ENCODE measurements around the gene GPR52.

The GPR52 gene

DNA sequence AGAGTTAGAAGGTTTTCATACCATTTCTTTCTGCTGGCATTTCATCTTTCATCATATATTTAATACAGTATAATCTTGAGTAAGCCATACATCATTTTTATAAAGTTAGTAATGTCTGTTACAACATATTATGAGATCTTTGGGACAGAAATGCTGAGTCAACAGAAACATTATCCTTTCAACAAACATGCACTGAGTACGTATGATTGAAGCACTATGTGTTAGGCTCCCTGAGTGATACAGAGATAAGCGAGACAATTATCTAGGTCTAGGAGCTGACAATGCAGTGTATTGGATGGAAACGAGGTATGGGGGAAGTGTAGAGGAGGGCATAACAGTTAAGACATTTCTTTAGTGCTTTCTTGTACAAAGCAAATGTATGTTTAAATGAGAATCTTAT is 19.7 kb upstream of the GPR52 start:
- H3K4me3 Mint-ChIP-seq = no peak overlapping the region
- H3K4me1 Mint-ChIP-seq = no peaks in the 10 kb centered on the region
- peaks cover 3% of the 10 kb centered on the region for H3K36me3 Mint-ChIP-seq
- H3K27me3 Mint-ChIP-seq = no peaks in the 10 kb centered on the region
- DNase-seq (ENCODE audit: low spot score in 2 of 2) (no peak), ATAC-seq (ENCODE audit: low read depth) (no peak)
- no peaks in the 10 kb centered on the region for H3K9me3 Mint-ChIP-seq
- no peak overlapping the region for H3K27ac Mint-ChIP-seq

DNA sequence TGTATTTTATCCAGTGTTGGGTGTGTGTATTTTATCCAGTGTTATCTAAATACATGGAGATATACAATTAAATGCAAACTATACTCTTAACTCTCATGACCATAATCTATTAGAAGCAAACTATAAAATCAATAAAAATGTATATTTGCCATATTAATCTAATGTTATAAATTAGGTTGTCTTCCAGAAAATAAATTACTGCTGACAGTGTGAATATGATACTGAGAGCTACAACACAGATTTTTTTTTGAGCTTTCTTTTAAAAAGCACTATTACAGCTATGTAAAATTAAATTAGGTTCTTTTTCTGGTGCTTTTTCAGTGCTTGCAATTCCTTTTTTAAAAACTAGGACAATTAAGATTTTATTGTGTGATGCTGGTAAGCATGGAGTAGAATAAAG is 19.0 kb upstream of the GPR52 start:
- no peaks in the 10 kb centered on the region for H3K27me3 Mint-ChIP-seq
- H3K4me3 Mint-ChIP-seq = no peak overlapping the region
- H3K27ac Mint-ChIP-seq = no peak overlapping the region
- H3K9me3 Mint-ChIP-seq = no peaks in the 10 kb centered on the region
- H3K4me1 Mint-ChIP-seq = no peaks in the 10 kb centered on the region
- DNase-seq (ENCODE audit: low spot score in 2 of 2) (no peak), ATAC-seq (ENCODE audit: low read depth) (no peak)
- H3K36me3 Mint-ChIP-seq = peaks cover 3% of the 10 kb centered on the region

GRCh38 chr1:174433451-174433850 is 14.3 kb upstream of the GPR52 start:
- ATAC-seq (ENCODE audit: low read depth) (no peak), DNase-seq (ENCODE audit: low spot score in 2 of 2) (no peak)
- Mint-ChIP-seq H3K4me3 (no peak overlapping the region), H3K9me3 (peaks cover 2% of the 10 kb centered on the region), H3K27ac (no peak overlapping the region), H3K4me1 (no peaks in the 10 kb centered on the region), H3K27me3 (no peaks in the 10 kb centered on the region), H3K36me3 (peaks cover 14% of the 10 kb centered on the region)

DNA sequence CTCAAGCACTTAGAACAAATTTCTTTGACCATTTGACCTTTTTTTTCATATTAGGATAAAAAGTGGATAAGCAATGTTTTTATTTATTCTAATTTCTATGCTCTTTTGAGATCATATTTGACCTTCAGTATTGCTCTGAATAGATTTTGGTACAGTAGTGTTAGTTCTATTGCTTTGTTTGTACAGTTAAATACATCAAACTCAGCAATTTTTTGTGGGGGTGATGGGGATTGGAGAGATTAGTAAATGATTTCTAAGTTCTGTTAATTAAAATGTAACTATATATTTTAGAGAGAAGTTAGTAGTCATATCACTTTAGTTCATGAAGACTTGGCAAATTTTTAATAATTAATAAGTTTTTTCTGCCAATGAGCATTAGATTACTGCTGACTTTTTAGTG is 2.4 kb upstream of the GPR52 start:
- peaks cover 7% of the 10 kb centered on the region for H3K4me1 Mint-ChIP-seq
- H3K9me3 Mint-ChIP-seq = no peaks in the 10 kb centered on the region
- H3K4me3 Mint-ChIP-seq = no peak overlapping the region
- H3K36me3 Mint-ChIP-seq = peaks cover 11% of the 10 kb centered on the region
- no peaks in the 10 kb centered on the region for H3K27me3 Mint-ChIP-seq
- H3K27ac Mint-ChIP-seq = no peak overlapping the region
- ATAC-seq (ENCODE audit: low read depth) = no peak
- no peak for DNase-seq (ENCODE audit: low spot score in 2 of 2)

DNA sequence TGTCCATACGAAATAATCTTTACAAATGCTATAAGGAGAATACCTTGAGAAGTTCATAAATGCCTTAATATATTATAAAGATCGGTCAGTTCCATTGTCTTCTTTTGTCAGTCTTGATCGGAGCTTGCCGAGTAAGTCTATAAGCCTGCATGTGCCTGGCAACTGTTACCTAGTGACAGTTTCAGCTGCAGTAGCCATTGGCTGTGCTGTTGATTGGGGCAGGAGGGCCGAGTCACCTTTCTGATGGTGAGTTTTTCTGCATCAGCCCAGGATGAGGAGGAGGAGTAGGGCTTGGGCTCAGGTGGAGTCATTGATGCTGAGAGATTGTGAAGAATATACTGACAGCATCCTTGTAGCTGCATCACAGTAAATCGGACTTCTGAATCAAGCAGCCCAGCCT is 1.9 kb upstream of the GPR52 start:
- Mint-ChIP-seq H3K4me1 (peaks cover 7% of the 10 kb centered on the region), H3K9me3 (no peaks in the 10 kb centered on the region), H3K27ac (peak overlapping the region; percentile 19), H3K4me3 (no peak overlapping the region), H3K36me3 (peaks cover 11% of the 10 kb centered on the region), H3K27me3 (no peaks in the 10 kb centered on the region)
- ATAC-seq (ENCODE audit: low read depth) = no peak
- no peak for DNase-seq (ENCODE audit: low spot score in 2 of 2)

- H3K4me3 Mint-ChIP-seq = no peak overlapping the region
- H3K9me3 Mint-ChIP-seq = no peaks in the 10 kb centered on the region
- H3K27me3 Mint-ChIP-seq = no peaks in the 10 kb centered on the region
Measured at GRCh38 chr1:174448531-174448883, 743 bp downstream of the GPR52 start.

DNA sequence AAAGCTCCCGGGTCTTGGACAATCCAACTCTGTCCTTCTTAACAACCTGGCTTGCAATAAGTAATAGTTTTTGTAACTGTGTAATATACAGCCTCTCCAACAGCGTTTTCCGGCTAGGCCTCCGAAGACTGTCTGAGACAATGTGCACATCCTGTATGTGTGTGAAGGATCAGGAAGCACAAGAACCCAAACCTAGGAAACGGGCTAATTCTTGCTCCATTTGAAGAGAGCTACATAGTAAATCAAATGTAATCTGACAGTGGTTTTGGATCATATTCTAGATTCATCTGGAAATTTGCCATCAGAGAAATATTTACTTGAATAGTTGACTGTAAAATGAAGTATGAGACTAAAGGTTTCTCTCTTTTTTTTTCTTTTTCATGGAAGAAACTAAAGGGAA is 1.2 kb downstream of the GPR52 start:
- no peaks in the 10 kb centered on the region for H3K9me3 Mint-ChIP-seq
- H3K4me3 Mint-ChIP-seq = no peak overlapping the region
- ATAC-seq (ENCODE audit: low read depth) = no peak

More at GRCh38 chr1:174448531-174448883, 743 bp downstream of the GPR52 start:
- peaks cover 11% of the 10 kb centered on the region for H3K36me3 Mint-ChIP-seq
- H3K27ac Mint-ChIP-seq = no peak overlapping the region
- ATAC-seq (ENCODE audit: low read depth) (no peak), DNase-seq (ENCODE audit: low spot score in 2 of 2) (no peak)
- H3K4me1 Mint-ChIP-seq = peaks cover 7% of the 10 kb centered on the region

GRCh38 chr1:174451408-174451807 is 3.6 kb downstream of the GPR52 start:
- Mint-ChIP-seq H3K27ac (no peak overlapping the region), H3K4me1 (no peaks in the 10 kb centered on the region), H3K27me3 (no peaks in the 10 kb centered on the region), H3K4me3 (no peak overlapping the region), H3K9me3 (no peaks in the 10 kb centered on the region), H3K36me3 (peaks cover 7% of the 10 kb centered on the region)
- no peak for DNase-seq (ENCODE audit: low spot score in 2 of 2)
- ATAC-seq (ENCODE audit: low read depth) = no peak

More for the DNA sequence above, 1.2 kb downstream of the GPR52 start:
- no peak for DNase-seq (ENCODE audit: low spot score in 2 of 2)
- H3K27me3 Mint-ChIP-seq = no peaks in the 10 kb centered on the region
- peaks cover 2% of the 10 kb centered on the region for H3K4me1 Mint-ChIP-seq
- peaks cover 9% of the 10 kb centered on the region for H3K36me3 Mint-ChIP-seq
- no peak overlapping the region for H3K27ac Mint-ChIP-seq

GRCh38 chr1:174465855-174466254 is 18.1 kb downstream of the GPR52 start:
- ATAC-seq (ENCODE audit: low read depth) = no peak
- Mint-ChIP-seq H3K27me3 (no peaks in the 10 kb centered on the region), H3K4me3 (no peak overlapping the region), H3K4me1 (no peaks in the 10 kb centered on the region), H3K36me3 (peaks cover 16% of the 10 kb centered on the region), H3K27ac (no peak overlapping the region), H3K9me3 (peaks cover 2% of the 10 kb centered on the region)
- no peak for DNase-seq (ENCODE audit: low spot score in 2 of 2)

DNA sequence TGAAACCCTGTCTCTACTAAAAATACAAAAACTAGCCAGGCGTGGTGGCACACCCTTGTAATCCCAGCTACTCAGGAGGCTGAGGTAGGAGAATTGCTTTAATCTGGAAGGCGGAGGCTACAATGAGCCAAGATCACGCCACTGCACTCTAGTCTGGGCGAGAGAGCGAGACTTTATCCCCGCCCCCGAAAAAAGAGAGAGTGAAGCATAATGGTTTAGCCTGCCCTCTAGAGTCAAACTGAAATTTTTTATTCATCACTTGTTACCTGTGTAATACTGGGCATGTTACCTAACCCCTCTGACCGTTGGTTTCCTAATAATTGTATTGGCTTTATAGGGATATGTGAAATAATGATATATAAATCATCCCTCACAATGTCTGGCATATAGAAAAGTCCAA is 18.8 kb downstream of the GPR52 start:
- Mint-ChIP-seq H3K4me3 (no peak overlapping the region), H3K27ac (no peak overlapping the region), H3K36me3 (peaks cover 12% of the 10 kb centered on the region), H3K27me3 (no peaks in the 10 kb centered on the region), H3K9me3 (peaks cover 2% of the 10 kb centered on the region), H3K4me1 (no peaks in the 10 kb centered on the region)
- ATAC-seq (ENCODE audit: low read depth) (no peak), DNase-seq (ENCODE audit: low spot score in 2 of 2) (no peak)

DNA sequence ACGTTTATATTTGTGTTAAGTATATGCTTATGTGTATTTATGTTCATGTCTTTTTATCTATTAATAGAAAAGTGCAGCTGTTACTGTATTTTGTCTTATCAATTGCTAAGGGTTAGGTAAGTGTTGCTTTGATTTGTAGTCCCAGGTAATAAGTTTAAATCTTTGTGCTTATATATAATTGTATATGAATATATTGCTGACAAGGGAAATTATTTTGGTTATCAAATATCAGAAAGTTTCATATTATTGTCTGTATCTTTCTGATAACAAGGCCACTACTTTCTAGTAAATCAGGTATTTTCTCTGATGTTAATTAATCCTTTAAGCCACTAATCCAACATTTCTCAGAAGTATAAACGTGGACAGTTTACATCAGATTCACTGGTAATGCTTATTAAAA is 21.3 kb downstream of the GPR52 start:
- no peaks in the 10 kb centered on the region for H3K27me3 Mint-ChIP-seq
- H3K4me3 Mint-ChIP-seq = no peak overlapping the region
- no peaks in the 10 kb centered on the region for H3K9me3 Mint-ChIP-seq
- H3K27ac Mint-ChIP-seq = no peak overlapping the region
- ATAC-seq (ENCODE audit: low read depth) (no peak), DNase-seq (ENCODE audit: low spot score in 2 of 2) (no peak)
- H3K4me1 Mint-ChIP-seq = no peaks in the 10 kb centered on the region
- H3K36me3 Mint-ChIP-seq = peaks cover 12% of the 10 kb centered on the region

GRCh38 chr1:174469687-174470086 is 21.9 kb downstream of the GPR52 start:
- Mint-ChIP-seq H3K4me3 (no peak overlapping the region), H3K27ac (no peak overlapping the region), H3K27me3 (no peaks in the 10 kb centered on the region), H3K36me3 (peaks cover 8% of the 10 kb centered on the region), H3K4me1 (no peaks in the 10 kb centered on the region), H3K9me3 (no peaks in the 10 kb centered on the region)
- no peak for ATAC-seq (ENCODE audit: low read depth)
- DNase-seq (ENCODE audit: low spot score in 2 of 2) = no peak

DNA sequence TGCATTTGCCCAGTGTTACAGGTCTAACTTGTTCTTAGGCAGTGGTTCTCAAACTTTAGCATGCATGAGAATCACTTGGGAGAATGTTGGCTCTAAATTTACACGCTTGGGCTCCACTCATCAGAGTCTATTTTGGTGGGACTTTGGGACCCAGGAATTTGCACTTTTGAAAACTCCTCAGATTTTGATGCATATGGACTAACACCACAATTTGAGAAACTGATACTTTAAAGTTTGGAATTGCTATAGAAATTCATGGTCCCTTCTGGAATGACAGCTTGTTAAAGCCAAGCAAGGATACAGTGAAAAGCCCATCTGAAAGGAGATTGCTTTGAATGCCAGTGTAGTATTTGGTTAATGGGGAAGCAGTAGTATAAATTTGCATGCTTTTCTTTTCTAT is 31.5 kb downstream of the GPR52 start:
- Mint-ChIP-seq H3K36me3 (peaks cover 12% of the 10 kb centered on the region), H3K9me3 (peaks cover 2% of the 10 kb centered on the region), H3K4me1 (peaks cover 8% of the 10 kb centered on the region), H3K27ac (no peak overlapping the region), H3K4me3 (no peak overlapping the region), H3K27me3 (no peaks in the 10 kb centered on the region)
- ATAC-seq (ENCODE audit: low read depth) (no peak), DNase-seq (ENCODE audit: low spot score in 2 of 2) (no peak)

DNA sequence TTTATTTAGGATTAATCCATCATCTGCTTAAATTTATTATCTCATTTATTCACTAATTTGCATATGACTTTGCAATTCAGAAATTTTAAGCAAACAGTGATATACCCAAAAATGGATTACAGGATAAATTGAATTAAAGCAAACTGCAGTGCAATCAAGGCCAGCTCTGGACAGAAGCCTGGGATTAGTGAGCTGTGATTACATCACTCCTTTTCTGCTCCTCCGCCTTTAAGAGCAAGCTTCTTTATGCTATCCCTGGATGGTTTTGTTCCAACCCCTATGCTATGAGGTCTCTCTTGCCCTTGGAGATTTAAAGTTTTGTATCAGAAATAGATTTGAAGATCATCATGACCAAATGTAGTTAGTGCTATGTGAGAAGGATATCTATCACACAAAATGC is 32.6 kb downstream of the GPR52 start:
- H3K27me3 Mint-ChIP-seq = no peaks in the 10 kb centered on the region

DNA sequence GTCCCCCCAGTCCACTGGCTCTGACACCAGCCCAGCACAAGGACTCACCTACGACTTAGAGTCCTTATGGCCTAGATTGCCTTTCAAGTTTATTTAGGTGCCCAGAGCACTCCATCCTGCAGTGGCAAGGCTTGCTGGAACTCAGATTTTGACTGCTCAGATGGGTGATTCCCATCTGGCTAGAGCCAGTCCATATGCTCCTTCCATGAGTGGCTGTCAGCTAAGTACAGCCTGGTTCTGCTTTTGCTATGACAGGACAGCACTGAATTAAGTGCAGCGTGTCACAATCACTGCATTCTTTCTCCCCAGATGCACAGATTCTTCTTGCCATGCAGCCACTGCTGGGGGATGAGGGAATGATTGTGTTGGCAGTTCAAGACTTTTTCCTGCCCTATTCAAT is 43.8 kb downstream of the GPR52 start:
- H3K9me3 Mint-ChIP-seq = no peaks in the 10 kb centered on the region
- H3K4me1 Mint-ChIP-seq = peaks cover 10% of the 10 kb centered on the region
- no peak overlapping the region for H3K27ac Mint-ChIP-seq
- ATAC-seq (ENCODE audit: low read depth) (no peak), DNase-seq (ENCODE audit: low spot score in 2 of 2) (no peak)
- H3K4me3 Mint-ChIP-seq = no peak overlapping the region
- peaks cover 15% of the 10 kb centered on the region for H3K36me3 Mint-ChIP-seq
- H3K27me3 Mint-ChIP-seq = no peaks in the 10 kb centered on the region

More for the DNA sequence above, 32.6 kb downstream of the GPR52 start:
- peaks cover 4% of the 10 kb centered on the region for H3K9me3 Mint-ChIP-seq
- H3K4me3 Mint-ChIP-seq = no peak overlapping the region
- no peak for ATAC-seq (ENCODE audit: low read depth)
- peaks cover 14% of the 10 kb centered on the region for H3K4me1 Mint-ChIP-seq
- DNase-seq (ENCODE audit: low spot score in 2 of 2) = no peak
- H3K27ac Mint-ChIP-seq = no peak overlapping the region
- peaks cover 14% of the 10 kb centered on the region for H3K36me3 Mint-ChIP-seq

GRCh38 chr1:174497478-174497877 is 49.7 kb downstream of the GPR52 start:
- H3K36me3 Mint-ChIP-seq = peaks cover 5% of the 10 kb centered on the region
- H3K27ac Mint-ChIP-seq = no peak overlapping the region
- H3K4me1 Mint-ChIP-seq = peaks cover 8% of the 10 kb centered on the region
- H3K4me3 Mint-ChIP-seq = no peak overlapping the region
- no peaks in the 10 kb centered on the region for H3K27me3 Mint-ChIP-seq
- DNase-seq (ENCODE audit: low spot score in 2 of 2) = no peak
- no peak for ATAC-seq (ENCODE audit: low read depth)
- no peaks in the 10 kb centered on the region for H3K9me3 Mint-ChIP-seq

Data from memory B cell (primary cell).